GM10266 (cell line): ENCODE data around the gene ATXN1L.
A peak's percentile ranks its signal among the peaks of the same experiment; 100 is the strongest.

ENCODE experiments used
- DNase-seq: peaks from one replicate; pipeline ENCODE4 v3.0.0; 2012; ENCODE audit errors: extremely low spot score
- CTCF ChIP-seq: IDR thresholded peaks from 2 replicates; pipeline ENCODE4 v1.5.1; 2012; ENCODE audit warnings: mild to moderate bottlenecking, low read depth; ENCODE audit not compliant: control insufficient read depth, insufficient read depth; ENCODE audit errors: missing control alignments

The ATXN1L gene

GRCh38 chr16:71883168-71883848 lies 37.5 kb downstream of the ATXN1L start:
- peak; percentile 46 for TF ChIP-seq CTCF
- DNase-seq: peak; percentile 73

DNA sequence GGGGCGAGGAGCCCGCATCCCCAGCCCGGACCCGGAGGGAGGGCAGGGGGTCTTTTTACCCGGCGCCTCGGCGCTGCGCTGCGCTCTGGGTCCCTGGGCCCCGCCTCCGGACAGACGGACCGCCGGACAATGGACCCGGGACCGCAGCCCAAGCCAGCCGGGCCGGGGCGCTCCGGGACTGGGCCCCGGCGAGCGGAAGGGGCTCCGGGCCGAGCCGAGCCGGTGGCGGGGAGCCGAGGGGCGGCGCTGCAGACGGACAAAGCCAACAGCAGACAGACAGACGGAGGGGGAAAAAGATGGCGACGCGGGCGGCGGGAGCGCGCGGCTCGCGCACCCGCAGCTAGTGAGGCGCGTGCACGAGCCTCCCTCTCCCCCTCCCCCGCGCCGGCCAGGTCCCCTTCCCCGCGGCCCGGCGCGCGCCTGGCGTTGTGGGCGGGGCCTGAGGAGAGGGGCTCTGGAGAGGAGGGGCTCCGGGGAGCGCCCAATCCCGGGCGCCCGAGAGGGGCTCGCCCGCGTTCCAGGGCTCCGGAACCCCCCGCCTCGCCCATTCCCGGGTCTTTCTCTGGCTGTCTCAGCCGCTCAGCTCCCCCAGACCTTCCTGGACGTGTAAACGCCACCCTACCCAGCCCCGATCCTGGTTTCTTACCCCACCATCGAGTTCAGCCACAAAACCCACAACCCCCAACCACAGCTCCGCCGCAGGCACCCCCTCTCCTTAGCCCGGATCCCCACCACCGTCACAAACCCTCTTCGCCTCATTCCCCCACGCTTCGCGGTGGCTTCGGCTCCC lies 38.3 kb downstream of the ATXN1L start, which contains the start of gene ZNF821:
TSS of gene ZNF821 (minus strand) at position 334 of the 790 bp plus-strand sequence. CDS start 4,236 bp downstream, outside the sequence.
- no peak for TF ChIP-seq CTCF
- peak; percentile 92 for DNase-seq

GRCh38 chr16:71885261-71885650 lies 39.5 kb downstream of the ATXN1L start:
- DNase-seq: no peak
- TF ChIP-seq CTCF: no peak

GRCh38 chr16:71889147-71889546 lies 43.4 kb downstream of the ATXN1L start:
- no peak for TF ChIP-seq CTCF
- DNase-seq: no peak

- no peak for TF ChIP-seq CTCF
Measured at GRCh38 chr16:71893888-71894228, 48.1 kb downstream of the ATXN1L start.

DNA sequence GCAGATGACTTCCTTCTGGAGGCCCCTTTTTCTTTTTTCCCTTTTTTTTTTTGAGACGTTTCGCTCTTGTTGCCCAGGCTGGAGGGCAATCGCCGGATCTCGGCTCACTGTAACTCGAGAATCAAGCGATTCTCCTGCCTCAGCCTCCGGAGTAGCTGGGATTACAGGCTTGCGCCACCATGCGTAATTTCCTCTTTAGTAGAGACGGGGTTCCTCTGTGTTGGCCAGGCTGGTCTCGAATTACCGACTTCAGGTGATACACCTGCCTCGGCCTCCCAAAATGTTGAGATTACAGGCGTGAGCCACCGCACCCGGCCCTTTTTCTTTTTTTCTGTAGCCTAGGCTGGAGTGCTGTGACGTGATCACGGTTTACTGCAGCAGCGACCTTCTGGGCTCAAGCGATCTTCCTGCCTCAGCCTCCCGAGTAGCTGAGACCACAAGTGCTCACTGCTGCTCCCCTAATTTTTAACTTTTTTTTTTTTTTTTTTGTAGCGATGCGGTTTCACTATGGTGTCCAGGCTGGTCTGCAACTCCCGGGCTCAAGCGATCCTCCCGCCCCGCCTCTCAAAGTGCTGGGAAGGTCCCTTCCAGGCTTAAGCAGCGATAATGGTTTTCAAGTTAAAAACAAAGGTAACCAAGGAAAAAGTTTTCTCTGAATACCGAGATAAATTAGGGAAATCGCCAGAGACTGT lies 48.6 kb downstream of the ATXN1L start:
- DNase-seq: no peak
- peak; percentile 39 for TF ChIP-seq CTCF

More at GRCh38 chr16:71893888-71894228, 48.1 kb downstream of the ATXN1L start:
- DNase-seq: no peak
